HepG2 (cell line): Measurements from ENCODE around the gene NSMCE1. TPM values are rescaled to one million over a fixed set of nuclear protein-coding genes. Genes with fewer than 3 reads are reported as not detected.

Experiments
- GABPB1 ChIP-seq: IDR thresholded peaks from 2 replicates; pipeline ENCODE4 v1.6.1; 2016; ENCODE audit warnings: mild to moderate bottlenecking, missing genetic modification reagents, moderate library complexity, missing compliant biosample characterization
- HNRNPL ChIP-seq: fragments of 200-400 bp; formaldehyde crosslinking; IDR thresholded peaks from 2 replicates; pipeline ENCODE4 v1.6.1; 2017; ENCODE audit warnings: mild to moderate bottlenecking, low read depth, low read length
- ISX ChIP-seq: sonication (generic); formaldehyde crosslinking; conservative IDR thresholded peaks from 2 replicates; pipeline ENCODE4 v1.5.0; 2020; ENCODE audit warnings: missing genetic modification reagents
- JARID2 ChIP-seq: sonication (generic); formaldehyde crosslinking; IDR thresholded peaks from 2 replicates; pipeline ENCODE4 v1.8.1; 2023; ENCODE audit warnings: missing genetic modification reagents, inconsistent platforms; ENCODE audit not compliant: insufficient replicate concordance
- KLF16 ChIP-seq, 2 experiments: sonication (generic) in 1 of 2; formaldehyde crosslinking in 1 of 2; IDR thresholded peaks; 2 replicates each; pipeline versions ENCODE4 v1.6.1 to v1.8.0; 2016 to 2023; ENCODE audit warnings: missing genetic modification reagents in 2 of 2, missing compliant biosample characterization in 1 of 2
- PTBP1 ChIP-seq: fragments of 200-400 bp; formaldehyde crosslinking; IDR thresholded peaks from 2 replicates; pipeline ENCODE4 v1.6.1; 2018; ENCODE audit warnings: low read length, low read depth; ENCODE audit not compliant: poor library complexity, severe bottlenecking
- RXRA ChIP-seq: sonication (generic); formaldehyde crosslinking; IDR thresholded peaks from 2 replicates; pipeline ENCODE4 v1.5.1; 2020; ENCODE audit warnings: missing genetic modification reagents
- SOX5 ChIP-seq: IDR thresholded peaks from 2 replicates; pipeline ENCODE4 v1.6.1; 2016; ENCODE audit warnings: borderline replicate concordance
- SUZ12 ChIP-seq: fragments of 150-350 bp; IDR thresholded peaks from 2 replicates; pipeline ENCODE4 v1.6.1; 2014; ENCODE audit warnings: low read depth, low read length
- ZFAT ChIP-seq: sonication (generic); formaldehyde crosslinking; conservative IDR thresholded peaks from 2 replicates; pipeline ENCODE4 v1.8.1; 2023; ENCODE audit warnings: missing genetic modification reagents, inconsistent platforms
- ZFP1 ChIP-seq: IDR thresholded peaks from 2 replicates; pipeline ENCODE4 v1.6.1; 2016
- ZNF138 ChIP-seq: sonication (generic); formaldehyde crosslinking; IDR thresholded peaks from 2 replicates; pipeline ENCODE4 v1.5.0; 2020; ENCODE audit warnings: mild to moderate bottlenecking, low read depth, missing genetic modification reagents
- ZNF230 ChIP-seq: sonication (generic); formaldehyde crosslinking; IDR thresholded peaks from 2 replicates; pipeline ENCODE4 v1.4.0; 2020; ENCODE audit warnings: mild to moderate bottlenecking, missing genetic modification reagents
- ZNF232 ChIP-seq: sonication (generic); formaldehyde crosslinking; IDR thresholded peaks from 2 replicates; pipeline ENCODE4 v1.4.0; 2020; ENCODE audit warnings: missing genetic modification reagents, borderline replicate concordance
- ZNF331 ChIP-seq: sonication (generic); formaldehyde crosslinking; IDR thresholded peaks from 2 replicates; pipeline ENCODE4 v1.4.0; 2020; ENCODE audit warnings: missing genetic modification reagents
- ZNF354B ChIP-seq: sonication (generic); formaldehyde crosslinking; IDR thresholded peaks from 2 replicates; pipeline ENCODE4 v1.8.0; 2022; ENCODE audit warnings: mild to moderate bottlenecking, missing genetic modification reagents
- ZNF496 ChIP-seq: sonication (generic); formaldehyde crosslinking; IDR thresholded peaks from 2 replicates; pipeline ENCODE4 v1.8.1; 2023; ENCODE audit warnings: mild to moderate bottlenecking, moderate library complexity, missing genetic modification reagents; ENCODE audit not compliant: insufficient replicate concordance
- ZNF616 ChIP-seq: sonication (generic); formaldehyde crosslinking; IDR thresholded peaks from 2 replicates; pipeline ENCODE4 v1.5.0; 2020; ENCODE audit warnings: low read depth, mild to moderate bottlenecking, missing genetic modification reagents
- ZNF674 ChIP-seq: sonication (generic); formaldehyde crosslinking; IDR thresholded peaks from 2 replicates; pipeline ENCODE4 v1.5.0; 2020; ENCODE audit warnings: low read depth, mild to moderate bottlenecking, missing genetic modification reagents
- polyA plus RNA-seq, 8 experiments: library from polyadenylated mRNA; depleted of rRNA in 3 of 8; stranded (reverse) in 7 of 8; unstranded in 1 of 8; fragments of >200 nt; fragmentation: Illumina TruSeq in 4 of 8; extraction: Trizol in 4 of 8; gene quantifications; 2 replicates each; pipeline versions ENCODE4 v1.2.1 to v1.2.3, GENCODE V29; 2011 to 2016; ENCODE audit warnings: low read depth in 4 of 8, missing spikeins in 1 of 8, mixed read lengths in 1 of 8; ENCODE audit not compliant: insufficient read depth in 1 of 8
- total RNA-seq, 5 experiments: library from RNA; depleted of rRNA; stranded (reverse); fragments of >200 nt; fragmentation: Illumina TruSeq; extraction: Trizol; gene quantifications; 2 replicates each; pipeline ENCODE4 v1.2.3, GENCODE V29; 2016; ENCODE audit warnings: low read depth in 1 of 5
- TF ChIP-seq, protein P1 (sequence below): sonication (generic); formaldehyde crosslinking; IDR thresholded peaks from 2 replicates; pipeline ENCODE4 v1.9.0; 2021; ENCODE audit warnings: mild to moderate bottlenecking, missing genetic modification reagents
- TF ChIP-seq, protein P2 (sequence below): sonication (generic); formaldehyde crosslinking; conservative IDR thresholded peaks from 2 replicates; pipeline ENCODE4 v1.8.0; 2022; ENCODE audit warnings: mild to moderate bottlenecking, moderate library complexity, missing genetic modification reagents

The NSMCE1 gene
- total and polyA plus RNA-seq, 2 of the 13 experiments (the other 11 are each of a cell fraction or from before 2014, with no cell fraction given) = 42.7 to 52.9 TPM

DNA sequence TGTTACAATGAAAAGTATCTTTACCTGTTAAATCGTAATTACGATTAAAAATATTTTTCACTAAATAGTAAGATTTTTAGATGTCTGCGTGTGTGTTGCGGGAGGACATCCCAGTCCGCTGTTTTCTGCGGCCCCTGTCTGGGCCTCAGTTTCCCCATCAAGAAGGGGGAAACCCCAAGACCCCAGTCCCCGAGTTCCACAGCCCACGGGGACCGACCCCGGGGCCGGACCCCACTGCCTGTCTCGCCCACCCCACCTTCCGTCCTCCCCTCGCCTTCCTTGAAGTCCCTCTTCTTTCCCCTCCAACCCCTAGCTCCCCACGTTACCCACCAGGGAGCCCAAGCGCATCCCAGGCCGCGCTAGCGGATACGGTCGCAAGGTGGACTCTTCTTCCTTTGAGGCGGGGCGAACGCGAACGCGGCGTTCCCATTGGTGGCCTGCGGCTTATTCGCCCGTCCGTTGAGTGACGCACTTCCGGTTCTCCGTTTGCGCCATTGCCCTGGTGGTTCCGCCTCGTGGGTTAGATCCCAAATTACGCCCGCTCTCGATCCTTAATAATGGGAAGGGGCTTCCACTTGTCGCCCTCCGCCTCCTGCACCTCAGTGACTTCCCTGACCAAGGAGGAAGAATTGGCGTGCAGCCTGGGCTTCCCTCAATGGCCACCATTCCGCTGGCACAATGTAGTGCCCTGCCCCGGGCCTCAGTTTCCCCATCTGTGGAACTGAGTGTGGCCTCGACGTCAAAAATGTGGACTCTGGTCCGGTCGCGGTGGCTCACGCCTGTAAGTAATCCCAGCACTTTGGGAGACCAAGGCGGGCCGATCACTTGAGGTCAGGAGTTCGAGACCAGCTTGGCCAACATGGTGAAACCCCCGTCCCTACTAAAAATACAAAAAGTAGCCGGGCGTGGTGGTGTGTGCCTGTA, at the start of gene NSMCE1 (continued):
- TF ChIP-seq ZNF232 = peak; percentile 51; the same call in 1 of the 2 replicates
- no peak for TF ChIP-seq ZNF616 (CRISPR knock-in tag)
- peak; percentile 50 for TF ChIP-seq JARID2 (CRISPR knock-in tag)
- TF ChIP-seq ZFP1 (CRISPR knock-in tag) = no peak; the same call in 1 of the 2 replicates
- TF ChIP-seq PTBP1 = peak; percentile 31
- peak; percentile 45; the same call in 1 of the 2 replicates for TF ChIP-seq ZNF331
- TF ChIP-seq ZNF674 (CRISPR knock-in tag) = no peak
- TF ChIP-seq GABPB1 (CRISPR knock-in tag) = peak; percentile 99
- no peak for TF ChIP-seq ZNF496 (CRISPR knock-in tag)
- TF ChIP-seq ZNF138 (CRISPR knock-in tag) = peak; percentile 54; the same call in 1 of the 2 replicates
- peak; percentile 84; the same call in 1 of the 2 replicates for TF ChIP-seq HNRNPL
- TF ChIP-seq SOX5 (CRISPR knock-in tag) = peak; percentile 16; the same call in 1 of the 2 replicates
- peak; percentile 27; the same call in 1 of the 2 replicates for TF ChIP-seq RXRA (CRISPR knock-in tag)
- peak in 1 of 2 experiments; percentile 55; a peak in 1 of 4 replicates for TF ChIP-seq KLF16 (CRISPR knock-in tag; IDR thresholded peaks at IDR 0.05)
- TF ChIP-seq, protein P1, sequence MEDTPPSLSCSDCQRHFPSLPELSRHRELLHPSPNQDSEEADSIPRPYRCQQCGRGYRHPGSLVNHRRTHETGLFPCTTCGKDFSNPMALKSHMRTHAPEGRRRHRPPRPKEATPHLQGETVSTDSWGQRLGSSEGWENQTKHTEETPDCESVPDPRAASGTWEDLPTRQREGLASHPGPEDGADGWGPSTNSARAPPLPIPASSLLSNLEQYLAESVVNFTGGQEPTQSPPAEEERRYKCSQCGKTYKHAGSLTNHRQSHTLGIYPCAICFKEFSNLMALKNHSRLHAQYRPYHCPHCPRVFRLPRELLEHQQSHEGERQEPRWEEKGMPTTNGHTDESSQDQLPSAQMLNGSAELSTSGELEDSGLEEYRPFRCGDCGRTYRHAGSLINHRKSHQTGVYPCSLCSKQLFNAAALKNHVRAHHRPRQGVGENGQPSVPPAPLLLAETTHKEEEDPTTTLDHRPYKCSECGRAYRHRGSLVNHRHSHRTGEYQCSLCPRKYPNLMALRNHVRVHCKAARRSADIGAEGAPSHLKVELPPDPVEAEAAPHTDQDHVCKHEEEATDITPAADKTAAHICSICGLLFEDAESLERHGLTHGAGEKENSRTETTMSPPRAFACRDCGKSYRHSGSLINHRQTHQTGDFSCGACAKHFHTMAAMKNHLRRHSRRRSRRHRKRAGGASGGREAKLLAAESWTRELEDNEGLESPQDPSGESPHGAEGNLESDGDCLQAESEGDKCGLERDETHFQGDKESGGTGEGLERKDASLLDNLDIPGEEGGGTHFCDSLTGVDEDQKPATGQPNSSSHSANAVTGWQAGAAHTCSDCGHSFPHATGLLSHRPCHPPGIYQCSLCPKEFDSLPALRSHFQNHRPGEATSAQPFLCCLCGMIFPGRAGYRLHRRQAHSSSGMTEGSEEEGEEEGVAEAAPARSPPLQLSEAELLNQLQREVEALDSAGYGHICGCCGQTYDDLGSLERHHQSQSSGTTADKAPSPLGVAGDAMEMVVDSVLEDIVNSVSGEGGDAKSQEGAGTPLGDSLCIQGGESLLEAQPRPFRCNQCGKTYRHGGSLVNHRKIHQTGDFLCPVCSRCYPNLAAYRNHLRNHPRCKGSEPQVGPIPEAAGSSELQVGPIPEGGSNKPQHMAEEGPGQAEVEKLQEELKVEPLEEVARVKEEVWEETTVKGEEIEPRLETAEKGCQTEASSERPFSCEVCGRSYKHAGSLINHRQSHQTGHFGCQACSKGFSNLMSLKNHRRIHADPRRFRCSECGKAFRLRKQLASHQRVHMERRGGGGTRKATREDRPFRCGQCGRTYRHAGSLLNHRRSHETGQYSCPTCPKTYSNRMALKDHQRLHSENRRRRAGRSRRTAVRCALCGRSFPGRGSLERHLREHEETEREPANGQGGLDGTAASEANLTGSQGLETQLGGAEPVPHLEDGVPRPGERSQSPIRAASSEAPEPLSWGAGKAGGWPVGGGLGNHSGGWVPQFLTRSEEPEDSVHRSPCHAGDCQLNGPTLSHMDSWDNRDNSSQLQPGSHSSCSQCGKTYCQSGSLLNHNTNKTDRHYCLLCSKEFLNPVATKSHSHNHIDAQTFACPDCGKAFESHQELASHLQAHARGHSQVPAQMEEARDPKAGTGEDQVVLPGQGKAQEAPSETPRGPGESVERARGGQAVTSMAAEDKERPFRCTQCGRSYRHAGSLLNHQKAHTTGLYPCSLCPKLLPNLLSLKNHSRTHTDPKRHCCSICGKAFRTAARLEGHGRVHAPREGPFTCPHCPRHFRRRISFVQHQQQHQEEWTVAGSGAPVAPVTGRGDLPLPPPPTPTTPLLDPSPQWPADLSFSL (CRISPR knock-in tag) = no peak
- TF ChIP-seq ISX (CRISPR knock-in tag) = peak; percentile 61; the same call in 1 of the 2 replicates
- no peak for TF ChIP-seq SUZ12
- TF ChIP-seq ZNF230 (CRISPR knock-in tag) = peak; percentile 24
- TF ChIP-seq ZFAT = no peak
- TF ChIP-seq, protein P2, sequence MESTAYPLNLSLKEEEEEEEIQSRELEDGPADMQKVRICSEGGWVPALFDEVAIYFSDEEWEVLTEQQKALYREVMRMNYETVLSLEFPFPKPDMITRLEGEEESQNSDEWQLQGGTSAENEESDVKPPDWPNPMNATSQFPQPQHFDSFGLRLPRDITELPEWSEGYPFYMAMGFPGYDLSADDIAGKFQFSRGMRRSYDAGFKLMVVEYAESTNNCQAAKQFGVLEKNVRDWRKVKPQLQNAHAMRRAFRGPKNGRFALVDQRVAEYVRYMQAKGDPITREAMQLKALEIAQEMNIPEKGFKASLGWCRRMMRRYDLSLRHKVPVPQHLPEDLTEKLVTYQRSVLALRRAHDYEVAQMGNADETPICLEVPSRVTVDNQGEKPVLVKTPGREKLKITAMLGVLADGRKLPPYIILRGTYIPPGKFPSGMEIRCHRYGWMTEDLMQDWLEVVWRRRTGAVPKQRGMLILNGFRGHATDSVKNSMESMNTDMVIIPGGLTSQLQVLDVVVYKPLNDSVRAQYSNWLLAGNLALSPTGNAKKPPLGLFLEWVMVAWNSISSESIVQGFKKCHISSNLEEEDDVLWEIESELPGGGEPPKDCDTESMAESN (CRISPR knock-in tag) = peak; percentile 63; the same call in 1 of the 2 replicates
- peak; percentile 61; the same call in 1 of the 2 replicates for TF ChIP-seq ZNF354B (CRISPR knock-in tag)
